Heart left ventricle (tissue), 16 donors: ENCODE results near the gene DCDC1. TPM values are rescaled to one million over a fixed set of nuclear protein-coding genes. Genes with fewer than 3 reads are reported as not detected.
A peak's percentile ranks its signal among the peaks of the same experiment; 100 is the strongest.

Experiments
- ATAC-seq, 4 donors: fragments of 200-7000 bp; cut with Tn5 transposase; one replicate each; pipeline ENCODE4 v1.9.1; 2020 to 2022; ENCODE audit warnings: moderate library complexity in 4 of 4, mild to moderate bottlenecking in 3 of 4, moderate number of reproducible peaks in 1 of 4
- DNase-seq, 5 donors: peaks; one replicate each; pipeline ENCODE4 v3.0.0-alpha.2; 2020
- H3K27ac ChIP-seq, 12 donors: fragments of 200-600 bp; sonication (generic) in 4 of 12; one replicate each; pipeline versions ENCODE4 v1.5.0 to v1.8.0; 2016 to 2022; ENCODE audit warnings: mild to moderate bottlenecking in 2 of 12
- H3K27me3 ChIP-seq, 9 donors: fragments of 200-600 bp; sonication (generic) in 2 of 9; one replicate each; pipeline versions ENCODE4 v1.5.1 to v1.8.0; 2016 to 2022; ENCODE audit warnings: mild to moderate bottlenecking in 3 of 9
- H3K36me3 ChIP-seq, 9 donors: fragments of 200-600 bp; sonication (generic) in 2 of 9; one replicate each; pipeline versions ENCODE4 v1.5.0 to v1.8.0; 2018 to 2022; ENCODE audit warnings: mild to moderate bottlenecking in 2 of 9
- H3K4me1 ChIP-seq, 12 donors: fragments of 200-600 bp; sonication (generic) in 4 of 12; one replicate each; pipeline versions ENCODE4 v1.5.0 to v1.8.0; 2016 to 2022; ENCODE audit warnings: mild to moderate bottlenecking in 3 of 12
- H3K4me3 ChIP-seq, 12 donors: fragments of 200-600 bp; sonication (generic) in 4 of 12; one replicate each; pipeline versions ENCODE4 v1.5.0 to v1.8.0; 2017 to 2022; ENCODE audit warnings: mild to moderate bottlenecking in 9 of 12, moderate library complexity in 4 of 12
- H3K9me3 ChIP-seq, 12 donors: fragments of 200-600 bp; sonication (generic) in 4 of 12; one replicate each; pipeline versions ENCODE4 v1.5.0 to v1.8.0; 2016 to 2022; ENCODE audit warnings: mild to moderate bottlenecking in 1 of 12
- CTCF ChIP-seq, 12 donors: fragments of 200-600 bp; sonication (generic) in 4 of 12; IDR thresholded peaks; one replicate each; pipeline versions ENCODE4 v1.5.0 to v1.8.0; 2018 to 2022; ENCODE audit warnings: antibody characterized with exemption in 12 of 12, mild to moderate bottlenecking in 5 of 12
- POLR2A ChIP-seq, 2 donors: fragments of 450-650 bp; IDR thresholded peaks; one replicate each; pipeline ENCODE4 v1.6.1; 2017; ENCODE audit warnings: antibody characterized with exemption in 2 of 2, mild to moderate bottlenecking in 2 of 2, moderate library complexity in 2 of 2
- WGBS, 4 donors: extraction: QIAGEN DNeasy Blood & Tissue Kit in 2 of 4; methylation state at CpG; one replicate each; pipeline versions ENCODE4 v1.1.5 to v1.1.7; 2013 to 2018; 5-methylcytosine and 5-hydroxymethylcytosine counted together
- intact Hi-C, 10 donors: fragments of 100-400 bp; cut with DNase I; formaldehyde crosslinking; loops; one replicate each; pipeline versions ENCODE4 v1.11.1 to v1.14.2; 2022
- polyA plus RNA-seq, 2 donors: library from polyadenylated mRNA; stranded (reverse); fragments of 200-250 nt; gene quantifications; one replicate each; pipeline ENCODE4 v1.2.3, GENCODE V29; 2013
- total RNA-seq, 9 donors: library from RNA; depleted of rRNA in 2 of 9; stranded (reverse); fragments of >200 nt in 2 of 9; fragmentation: NEBNext Ultra II Directional in 3 of 9; extraction: Animal tissue kit (Norgen Biotek cat#: 25700) in 3 of 9; gene quantifications; one replicate each; pipeline versions ENCODE4 v1.1.0 to v1.2.4, GENCODE V29; 2016 to 2023
- donor health status: ischemic (EF 13 %, LVEDD 7.1; RV severe dilation, severe dysfunction).
- donor health status: healthy with polysubstance abuse.
- donor health status: DM: no; HTN: yes; CAD: no.
- donor health status: DM: no; HTN: no; CAD: no.
- donor health status: ischemic (EF 25% LVEDD 6.9; RV normal size, moderate dysfunction).
- donor health status: ischemic (EF 25% LVEDD 5.7; RV mildly dilated, moderate dysfunction).
- donor health status: healthy.
- donor health status: DM: yes; HTN: yes; CAD: no.
- donor health status: ischemic (EF 35%, LVEDD 5.7; RV mildly dilated, moderate dysfunction).
- donor health status: nonischemic (EF 11% LVEDD 7.7; RV severe dilation, severe dysfunction).
- donor health status: DM: yes; HTN: yes; CAD: no.
- donor health status: PGD.
- donor health status: ischemic (EF 29% LVEDD 5.4; RV normal size, mild dysfunction).
- donor health status: nonischemic (EF 23%, LVEDD 6.1; RV moderate dilation, normal function).

The DCDC1 gene
- total and polyA plus RNA-seq, 11 donors = 0.07 to 1.0 (median 0.12) TPM; not detected in 7

GRCh38 chr11:30921811-30922210, 447.7 kb downstream of the DCDC1 start:
- no peak overlapping the region for H3K27ac ChIP-seq
- no peaks in the 10 kb centered on the region for H3K9me3 ChIP-seq
- intact Hi-C loops = loop anchor here in 2 of 10 donors (2.0 to 10.0 kb wide), 2 partner anchors 573 to 797 kb away; no protein-coding TSS in a partner anchor
- ATAC-seq = no peak
- peaks cover 0 to 3% (median 0%) of the 10 kb centered on the region in 9 donors for H3K27me3 ChIP-seq
- no peak overlapping the region for H3K4me3 ChIP-seq
- 55 to 61% (median 56%) methylated on average over 3 of the region's 3 CpGs for WGBS, 4 donors
- H3K36me3 ChIP-seq = no peaks in the 10 kb centered on the region
- TF ChIP-seq POLR2A (IDR thresholded peaks at IDR 0.05) = no peak
- TF ChIP-seq CTCF (IDR thresholded peaks at IDR 0.05) = no peak
- DNase-seq = no peak
- peaks cover 0 to 9% (median 0%) of the 10 kb centered on the region in 12 donors for H3K4me1 ChIP-seq

GRCh38 chr11:30919389-30920152, 450.0 kb downstream of the DCDC1 start:
- Histone ChIP-seq H3K27me3 (peaks cover 0 to 3% (median 0%) of the 10 kb centered on the region in 9 donors), H3K36me3 (no peaks in the 10 kb centered on the region), H3K4me1 (peaks cover 0 to 9% (median 0%) of the 10 kb centered on the region in 12 donors), H3K9me3 (no peaks in the 10 kb centered on the region), H3K27ac (peak overlapping the region in 1 of 12 donors; percentile 74), H3K4me3 (no peak overlapping the region)
- WGBS, 4 donors = 44 to 51% (median 45%) methylated on average over 8 of the region's 8 CpGs
- DNase-seq = no peak
- no peak for TF ChIP-seq CTCF (IDR thresholded peaks at IDR 0.05)
- no peak for TF ChIP-seq POLR2A (IDR thresholded peaks at IDR 0.05)
- intact Hi-C loops = loop anchor here (2.0 to 10.0 kb wide), 15 partner anchors 62 to 1575 kb away; partner anchors contain the start of gene MPPED2 (in 3 of the 10)
- ATAC-seq = no peak

GRCh38 chr11:30917859-30918478, 451.6 kb downstream of the DCDC1 start:
- 12 to 14% (median 13%) methylated on average over 6 of the region's 6 CpGs for WGBS, 4 donors
- Histone ChIP-seq H3K36me3 (no peaks in the 10 kb centered on the region), H3K27me3 (peaks cover 0 to 3% (median 0%) of the 10 kb centered on the region in 9 donors), H3K4me3 (no peak overlapping the region), H3K4me1 (peaks cover 0 to 9% (median 0%) of the 10 kb centered on the region in 12 donors), H3K9me3 (no peaks in the 10 kb centered on the region), H3K27ac (no peak overlapping the region)
- intact Hi-C loops = loop anchor here (2.0 to 10.0 kb wide), 15 partner anchors 61 to 1573 kb away; partner anchors contain the start of gene MPPED2 (in 3 of the 10)
- no peak for DNase-seq
- TF ChIP-seq POLR2A (IDR thresholded peaks at IDR 0.05) (no peak), CTCF (IDR thresholded peaks at IDR 0.05) (peak; percentile 66 to 82 (median 75))
- peak in 2 of 4 donors; percentile 26 to 57 for ATAC-seq

- Histone ChIP-seq H3K9me3 (no peaks in the 10 kb centered on the region), H3K4me1 (peaks cover 0 to 9% (median 0%) of the 10 kb centered on the region in 12 donors), H3K36me3 (no peaks in the 10 kb centered on the region), H3K4me3 (no peak overlapping the region), H3K27me3 (no peaks in the 10 kb centered on the region), H3K27ac (no peak overlapping the region)
- no peak for TF ChIP-seq CTCF (IDR thresholded peaks at IDR 0.05)
- TF ChIP-seq POLR2A (IDR thresholded peaks at IDR 0.05) = no peak
- 88 to 95% (median 90%) methylated on average over 2 of the region's 2 CpGs for WGBS, 4 donors
- intact Hi-C loops = loop anchor here (2.0 to 10.0 kb wide), 15 partner anchors 60 to 1572 kb away; partner anchors contain the start of gene MPPED2 (in 3 of the 10)
- no peak for ATAC-seq
- no peak for DNase-seq
Observed at GRCh38 chr11:30917266-30917665, 452.3 kb downstream of the DCDC1 start.
